WI38 (cell line): ENCODE data around the gene DISC1.

ENCODE experiments used
- H3K4me3 ChIP-seq: 2 replicates; pipeline ENCODE4 v1.5.1; 2011; ENCODE audit warnings: low read depth, mild to moderate bottlenecking, control low read depth, low read length
- TF ChIP-seq, protein P1 (sequence below): IDR thresholded peaks from 2 replicates; pipeline ENCODE4 v1.5.1; 2012; ENCODE audit warnings: low read depth, mild to moderate bottlenecking, control low read depth, low read length

Gene DISC1

DNA sequence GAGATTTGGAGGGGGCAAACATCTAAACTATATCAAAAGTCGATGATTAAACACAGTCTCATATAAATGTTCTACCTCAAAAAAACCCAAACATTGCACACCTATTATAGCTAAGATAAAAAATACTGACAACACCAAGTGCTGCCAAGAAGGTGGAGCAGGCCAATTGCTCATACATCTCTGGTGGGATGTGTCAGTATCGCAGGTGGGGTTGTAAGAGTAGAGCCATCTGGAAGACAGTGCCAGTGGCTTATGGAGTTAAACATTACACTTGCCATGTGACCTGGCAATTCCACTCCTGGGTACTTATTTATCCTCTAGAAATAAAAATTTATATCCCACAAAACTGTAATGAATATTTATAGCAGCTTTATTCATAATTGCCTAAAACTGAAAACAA is 213.4 kb downstream of the DISC1 start:
- TF ChIP-seq, protein P1, sequence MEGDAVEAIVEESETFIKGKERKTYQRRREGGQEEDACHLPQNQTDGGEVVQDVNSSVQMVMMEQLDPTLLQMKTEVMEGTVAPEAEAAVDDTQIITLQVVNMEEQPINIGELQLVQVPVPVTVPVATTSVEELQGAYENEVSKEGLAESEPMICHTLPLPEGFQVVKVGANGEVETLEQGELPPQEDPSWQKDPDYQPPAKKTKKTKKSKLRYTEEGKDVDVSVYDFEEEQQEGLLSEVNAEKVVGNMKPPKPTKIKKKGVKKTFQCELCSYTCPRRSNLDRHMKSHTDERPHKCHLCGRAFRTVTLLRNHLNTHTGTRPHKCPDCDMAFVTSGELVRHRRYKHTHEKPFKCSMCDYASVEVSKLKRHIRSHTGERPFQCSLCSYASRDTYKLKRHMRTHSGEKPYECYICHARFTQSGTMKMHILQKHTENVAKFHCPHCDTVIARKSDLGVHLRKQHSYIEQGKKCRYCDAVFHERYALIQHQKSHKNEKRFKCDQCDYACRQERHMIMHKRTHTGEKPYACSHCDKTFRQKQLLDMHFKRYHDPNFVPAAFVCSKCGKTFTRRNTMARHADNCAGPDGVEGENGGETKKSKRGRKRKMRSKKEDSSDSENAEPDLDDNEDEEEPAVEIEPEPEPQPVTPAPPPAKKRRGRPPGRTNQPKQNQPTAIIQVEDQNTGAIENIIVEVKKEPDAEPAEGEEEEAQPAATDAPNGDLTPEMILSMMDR: no peak
- H3K4me3 ChIP-seq: no peak overlapping the region

DNA sequence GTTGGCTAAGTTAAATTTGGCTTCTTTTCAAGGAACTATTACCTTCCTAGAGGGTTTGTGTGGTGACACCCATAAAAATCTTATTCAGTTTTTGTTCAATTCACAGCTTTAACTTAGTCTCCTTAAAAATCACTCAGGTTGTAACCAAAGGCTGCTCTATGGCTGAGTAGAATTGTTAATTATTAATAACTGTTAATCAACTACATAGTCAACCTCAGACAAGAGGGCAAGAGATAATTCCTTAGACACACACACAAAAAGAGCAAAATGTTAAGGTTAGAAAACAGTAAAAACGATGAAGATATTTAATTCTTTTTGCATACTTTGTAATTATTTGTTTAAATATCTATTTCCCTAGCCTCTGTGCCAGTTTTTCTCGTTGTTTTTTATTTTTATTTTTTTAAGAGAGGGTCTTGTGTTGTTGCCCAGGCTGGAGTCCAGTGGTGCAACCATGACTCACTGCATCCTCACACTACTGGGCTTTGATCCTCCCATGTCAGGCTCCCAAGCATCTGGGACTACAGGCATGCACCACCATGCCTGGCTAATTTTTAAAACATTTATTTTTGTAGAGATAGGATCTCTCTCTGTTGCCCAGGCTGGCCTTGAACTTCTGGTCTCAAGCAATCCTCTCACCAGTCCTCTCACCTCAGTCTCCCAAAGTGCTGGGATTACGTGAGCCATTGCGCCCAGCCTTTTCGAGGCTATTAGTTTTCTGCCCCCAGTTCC is 215.2 kb downstream of the DISC1 start:
- H3K4me3 ChIP-seq: no peak overlapping the region
- TF ChIP-seq, protein P1: no peak

- TF ChIP-seq, protein P1: no peak
- H3K4me3 ChIP-seq: no peak overlapping the region
Observed at GRCh38 chr1:231842441-231842840, 215.9 kb downstream of the DISC1 start.

GRCh38 chr1:231844986-231845502 is 218.5 kb downstream of the DISC1 start:
- H3K4me3 ChIP-seq: no peak overlapping the region
- TF ChIP-seq, protein P1: no peak

GRCh38 chr1:231847612-231848397 is 221.2 kb downstream of the DISC1 start:
- no peak overlapping the region for H3K4me3 ChIP-seq
- TF ChIP-seq, protein P1: no peak

- H3K4me3 ChIP-seq: no peak overlapping the region
- TF ChIP-seq, protein P1: no peak
Observed at GRCh38 chr1:231849981-231850380, 223.4 kb downstream of the DISC1 start.

DNA sequence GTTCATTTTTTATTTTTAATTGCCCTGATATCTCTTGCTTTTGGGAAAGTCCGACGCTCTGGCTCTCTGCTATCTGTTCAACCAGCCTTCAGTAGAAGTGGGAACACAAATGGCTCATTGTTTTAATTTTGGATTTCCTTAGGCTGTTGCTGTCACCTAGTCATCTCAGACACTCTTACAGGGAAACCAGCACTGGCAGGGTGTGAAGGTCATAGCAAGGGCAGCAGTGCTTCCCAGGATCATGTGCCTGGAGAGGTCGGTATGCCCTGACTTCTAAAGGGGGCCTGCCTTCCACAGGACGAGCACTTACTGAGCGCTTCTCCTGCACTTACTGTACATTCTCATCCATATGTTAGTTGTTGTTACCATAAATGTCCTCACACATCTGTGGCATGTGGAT is 224.2 kb downstream of the DISC1 start:
- no peak overlapping the region for H3K4me3 ChIP-seq
- TF ChIP-seq, protein P1: no peak
